Nephron progenitor cell (in vitro differentiated cells): ENCODE data around the gene EPOP.

ENCODE experiments used
- DNase-seq: peaks from one replicate; pipeline ENCODE4 v3.0.0; 2021
- H3K27ac Mint-ChIP-seq: 2 replicates; pipeline ENCODE4 v1.8.0; 2021; ENCODE audit warnings: mild to moderate bottlenecking, moderate library complexity, mixed read lengths
- H3K27me3 Mint-ChIP-seq: 2 replicates; pipeline ENCODE4 v1.8.0; 2021; ENCODE audit warnings: mild to moderate bottlenecking, low read depth, mixed read lengths; ENCODE audit not compliant: poor library complexity
- H3K36me3 Mint-ChIP-seq: 2 replicates; pipeline ENCODE4 v1.8.0; 2021; ENCODE audit warnings: low read depth, mixed read lengths
- H3K4me1 Mint-ChIP-seq: 2 replicates; pipeline ENCODE4 v1.8.0; 2021; ENCODE audit warnings: mixed read lengths
- H3K4me3 Mint-ChIP-seq: 2 replicates; pipeline ENCODE4 v1.8.0; 2021; ENCODE audit warnings: mild to moderate bottlenecking, moderate library complexity, mixed read lengths
- H3K9me3 Mint-ChIP-seq: 2 replicates; pipeline ENCODE4 v1.8.0; 2021; ENCODE audit warnings: mild to moderate bottlenecking, moderate library complexity, mixed read lengths
- CTCF ChIP-seq: fragments of 200-600 bp; sonication (generic); IDR thresholded peaks from 2 replicates; pipeline ENCODE4 v1.5.0; 2021; ENCODE audit warnings: antibody characterized with exemption

EPOP gene

GRCh38 chr17:38707678-38708351, 33.1 kb upstream of the EPOP start:
- DNase-seq: no peak
- no peak for TF ChIP-seq CTCF
- Mint-ChIP-seq H3K27ac (peak overlapping the region; percentile 75), H3K27me3 (peaks cover 18% of the 10 kb centered on the region), H3K4me1 (peaks cover 83% of the 10 kb centered on the region), H3K4me3 (peak overlapping the region; percentile 93), H3K36me3 (peaks cover 15% of the 10 kb centered on the region), H3K9me3 (no peaks in the 10 kb centered on the region)

DNA sequence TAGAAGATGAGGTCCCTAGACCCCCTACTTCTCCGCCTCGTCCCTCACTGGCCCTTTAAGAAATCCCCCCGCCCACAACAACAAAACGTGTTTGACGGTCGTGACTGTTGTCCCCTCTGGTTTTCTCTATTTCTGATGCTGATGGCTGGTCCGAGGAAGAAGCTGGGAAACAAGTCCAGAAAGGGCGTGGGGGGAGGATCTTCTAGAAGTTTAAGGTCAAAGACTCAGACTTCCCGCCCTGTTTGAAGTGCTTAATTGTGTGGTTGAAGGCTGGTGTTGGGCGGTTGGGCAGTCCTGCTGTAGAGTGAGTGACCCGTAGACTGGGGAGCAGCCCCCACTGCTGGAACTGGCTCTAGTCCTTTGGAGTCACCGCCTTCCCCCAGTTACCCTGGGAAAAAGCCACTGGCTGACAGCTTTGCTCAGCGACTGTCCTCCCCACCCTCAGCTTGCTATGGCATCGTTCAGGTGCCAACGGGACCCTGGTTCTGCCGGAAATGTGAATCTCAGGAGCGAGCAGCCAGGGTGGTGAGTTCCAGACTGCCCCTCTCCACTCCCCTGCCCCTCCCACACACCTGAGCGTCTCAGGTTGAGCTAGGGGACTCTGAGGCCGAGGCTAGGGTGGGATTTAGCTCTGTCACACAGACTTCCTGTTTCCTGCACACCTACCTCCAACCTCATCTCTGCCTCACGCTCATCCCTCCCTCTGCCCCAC, 31.9 kb upstream of the EPOP start:
- DNase-seq: peak; percentile 19
- H3K27ac Mint-ChIP-seq: peak overlapping the region; percentile 17
- peak overlapping the region; percentile 93 for H3K4me3 Mint-ChIP-seq
- H3K36me3 Mint-ChIP-seq: peaks cover 15% of the 10 kb centered on the region
- peaks cover 78% of the 10 kb centered on the region for H3K4me1 Mint-ChIP-seq
- TF ChIP-seq CTCF: no peak
- no peaks in the 10 kb centered on the region for H3K9me3 Mint-ChIP-seq
- H3K27me3 Mint-ChIP-seq: peaks cover 29% of the 10 kb centered on the region

DNA sequence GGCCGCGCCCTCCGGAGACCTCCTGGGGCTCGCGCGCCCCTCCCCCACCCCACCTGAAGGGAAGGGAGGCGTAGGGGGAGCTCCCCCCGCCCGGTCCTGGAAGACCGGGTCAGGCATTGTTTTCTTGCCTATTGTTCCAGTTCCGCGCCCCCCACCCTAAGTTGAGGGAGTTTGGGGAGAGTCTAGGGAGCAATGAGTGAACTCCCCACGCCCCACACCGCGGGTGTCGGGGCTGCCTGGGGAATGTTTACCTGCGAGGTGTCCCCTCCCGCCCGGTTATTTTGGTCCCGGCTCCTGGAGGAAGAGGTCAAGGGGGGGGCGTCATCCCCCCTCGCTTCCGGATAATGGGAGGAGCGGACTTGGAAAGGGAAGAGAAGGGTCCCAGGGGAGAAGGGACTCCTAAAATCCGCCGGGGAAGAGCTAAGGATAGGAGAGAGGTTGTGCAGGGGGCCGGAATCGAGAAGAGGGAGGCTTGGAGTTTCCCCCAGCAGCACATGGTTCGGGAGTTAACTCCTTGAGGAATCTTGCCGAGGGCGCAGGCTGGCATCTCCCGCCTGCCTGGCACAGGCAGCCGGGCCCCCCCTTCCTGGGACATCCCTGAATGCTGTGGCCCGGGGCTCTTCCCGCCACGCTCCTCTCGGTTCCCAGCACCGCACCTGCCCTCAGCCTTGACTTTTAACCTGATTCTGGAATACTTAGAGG, 31.2 kb upstream of the EPOP start:
- no peak for TF ChIP-seq CTCF
- Mint-ChIP-seq H3K4me3 (peak overlapping the region; percentile 93), H3K4me1 (peaks cover 76% of the 10 kb centered on the region), H3K9me3 (no peaks in the 10 kb centered on the region), H3K27ac (peak overlapping the region; percentile 17), H3K27me3 (peaks cover 36% of the 10 kb centered on the region), H3K36me3 (peaks cover 15% of the 10 kb centered on the region)
- DNase-seq: peak; percentile 49

- TF ChIP-seq CTCF: no peak
- H3K4me3 Mint-ChIP-seq: peak overlapping the region; percentile 93
- H3K9me3 Mint-ChIP-seq: no peaks in the 10 kb centered on the region
- H3K4me1 Mint-ChIP-seq: peaks cover 72% of the 10 kb centered on the region
- H3K36me3 Mint-ChIP-seq: peaks cover 15% of the 10 kb centered on the region
- H3K27me3 Mint-ChIP-seq: peaks cover 41% of the 10 kb centered on the region
- DNase-seq: no peak
- H3K27ac Mint-ChIP-seq: no peak overlapping the region
These were observed 30.7 kb upstream of the EPOP start for GRCh38 chr17:38705523-38705802.

- peak; percentile 77 for DNase-seq
- H3K4me3 Mint-ChIP-seq: peak within 1 kb of the TSS; percentile 94
- peaks cover 15% of the 10 kb centered on the region for H3K36me3 Mint-ChIP-seq
- H3K27me3 Mint-ChIP-seq: peaks cover 47% of the 10 kb centered on the region
- peak within 1 kb of the TSS; percentile 87 for H3K27ac Mint-ChIP-seq
- no peak for TF ChIP-seq CTCF
- no peaks in the 10 kb centered on the region for H3K9me3 Mint-ChIP-seq
- H3K4me1 Mint-ChIP-seq: peaks cover 71% of the 10 kb centered on the region
These were observed 30.1 kb upstream of the EPOP start, which contains the start of gene MLLT6 for GRCh38 chr17:38704606-38705522. TSS of gene MLLT6 (plus strand) at chr17:38705273. CDS start at chr17:38705633, 360 bp downstream.
